NCI-H1092 (cell line): ENCODE results near the gene LSP1.

Source experiments
- DNase-seq: peaks from one replicate; lab custom pipeline; 2025; lab: John Stamatoyannopoulos, UW

LSP1 gene

DNA sequence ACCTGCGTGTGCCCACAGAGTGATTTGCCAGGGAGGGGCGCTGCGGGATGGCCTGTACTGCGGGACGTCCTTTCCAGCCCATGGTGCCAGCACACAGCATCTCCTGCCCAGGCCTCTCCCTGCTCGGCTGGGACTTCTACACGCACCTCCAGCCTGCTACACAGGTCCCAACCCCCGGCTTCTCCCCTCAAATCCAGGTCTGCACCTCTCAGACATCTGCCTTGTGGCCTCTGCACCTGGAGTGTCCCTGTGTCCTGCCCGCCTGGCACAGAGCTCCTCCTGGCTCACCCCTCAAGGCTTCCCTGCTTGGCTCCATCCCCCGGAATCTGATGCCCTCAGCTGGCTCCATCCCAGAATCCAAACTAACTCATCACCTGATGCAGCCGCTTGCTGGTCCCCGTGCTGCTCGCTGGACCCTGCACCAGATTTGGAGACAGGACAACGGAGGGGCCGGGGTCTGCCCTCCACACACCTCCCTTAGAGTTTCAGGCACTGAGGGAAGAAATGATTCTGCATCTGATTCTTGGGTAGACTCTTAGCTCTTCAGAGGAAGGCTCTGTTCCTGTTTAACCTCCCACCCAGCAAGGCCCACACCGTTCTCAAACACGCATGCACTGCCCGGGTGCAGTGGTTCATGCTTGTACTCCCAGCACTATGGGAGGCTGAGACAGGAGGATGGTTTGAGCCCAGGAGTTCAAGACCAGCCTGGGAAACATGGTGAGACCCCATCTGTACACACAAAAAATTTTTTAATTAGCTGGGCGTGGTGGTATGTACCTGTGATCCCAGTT, 4.0 kb upstream of the LSP1 start:
- DNase-seq: no peak

DNA sequence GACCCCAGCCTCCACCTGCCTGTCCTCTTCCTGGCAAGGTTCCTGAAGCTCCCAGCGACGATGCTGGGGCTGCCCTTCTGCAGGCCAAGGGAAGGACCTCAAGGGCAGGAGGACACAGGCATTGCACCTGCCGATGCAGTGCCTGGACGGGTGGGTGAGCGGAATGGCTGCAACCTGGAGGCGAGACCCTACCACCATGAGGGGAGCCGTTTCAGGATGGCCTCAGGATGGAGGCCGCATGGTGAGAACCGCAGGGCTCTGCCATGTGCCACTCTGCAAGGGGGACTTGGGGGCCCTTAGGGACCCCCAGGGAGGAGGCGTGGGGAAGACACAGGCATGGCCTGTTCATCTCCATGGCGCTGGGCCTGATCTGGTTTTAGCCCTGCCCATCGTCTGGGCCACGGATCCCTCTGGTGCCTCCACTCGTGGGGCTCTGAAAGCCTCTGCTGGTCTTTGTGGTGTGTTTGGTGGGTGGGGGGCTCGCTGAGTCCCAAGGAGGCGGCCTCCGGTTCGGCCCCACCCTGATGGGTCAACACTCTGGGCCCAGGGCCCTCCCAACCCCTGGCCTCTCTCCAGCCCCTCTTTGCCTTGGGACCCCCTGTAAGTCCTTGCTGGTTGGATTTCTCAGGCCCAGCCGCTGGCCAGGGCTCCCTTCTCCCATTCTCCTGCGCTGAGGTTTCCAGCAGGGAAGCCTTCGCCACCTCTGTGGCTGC, 1.3 kb upstream of the LSP1 start:
- no peak for DNase-seq

- no peak for DNase-seq
Observed at GRCh38 chr11:1852271-1852876, 510 bp upstream of the LSP1 start.

DNA sequence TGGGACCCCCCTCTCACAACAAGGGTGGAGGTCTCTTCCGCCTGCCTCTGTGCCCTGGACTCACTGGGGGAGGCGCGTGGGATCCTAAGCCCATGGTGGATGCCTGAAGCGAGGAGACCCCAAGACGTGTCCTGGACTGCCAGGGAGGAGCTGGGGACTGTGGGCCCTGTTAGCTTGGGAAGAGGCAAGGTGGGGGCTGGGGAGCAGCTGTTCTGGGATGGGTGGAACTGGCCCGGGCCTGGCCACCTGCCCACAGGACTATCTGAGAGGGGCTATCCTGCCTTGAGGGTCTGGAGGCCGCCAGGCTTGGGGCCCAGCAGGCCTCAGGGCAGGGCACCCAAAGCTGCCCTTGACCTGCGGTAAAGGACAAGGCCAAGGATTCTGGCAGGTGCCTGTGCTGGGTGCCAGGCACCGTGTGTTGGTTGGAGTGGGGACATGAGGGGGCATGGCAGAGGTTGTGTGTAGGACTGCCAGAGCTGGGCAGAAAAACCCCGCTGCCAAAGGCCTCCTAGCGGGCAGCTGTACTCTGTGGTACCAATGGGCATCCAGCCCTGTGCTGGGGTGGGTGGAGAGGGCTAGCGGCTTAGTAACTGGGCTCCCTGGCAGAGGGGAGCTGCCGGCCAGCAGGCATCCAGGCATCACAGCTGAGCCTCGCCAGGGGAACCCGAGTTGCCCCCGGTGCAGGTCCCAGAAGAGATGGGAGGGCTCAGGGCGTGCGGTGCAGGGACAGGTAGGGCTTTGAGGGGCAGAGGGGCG, 670 bp downstream of the LSP1 start:
- DNase-seq: no peak

DNA sequence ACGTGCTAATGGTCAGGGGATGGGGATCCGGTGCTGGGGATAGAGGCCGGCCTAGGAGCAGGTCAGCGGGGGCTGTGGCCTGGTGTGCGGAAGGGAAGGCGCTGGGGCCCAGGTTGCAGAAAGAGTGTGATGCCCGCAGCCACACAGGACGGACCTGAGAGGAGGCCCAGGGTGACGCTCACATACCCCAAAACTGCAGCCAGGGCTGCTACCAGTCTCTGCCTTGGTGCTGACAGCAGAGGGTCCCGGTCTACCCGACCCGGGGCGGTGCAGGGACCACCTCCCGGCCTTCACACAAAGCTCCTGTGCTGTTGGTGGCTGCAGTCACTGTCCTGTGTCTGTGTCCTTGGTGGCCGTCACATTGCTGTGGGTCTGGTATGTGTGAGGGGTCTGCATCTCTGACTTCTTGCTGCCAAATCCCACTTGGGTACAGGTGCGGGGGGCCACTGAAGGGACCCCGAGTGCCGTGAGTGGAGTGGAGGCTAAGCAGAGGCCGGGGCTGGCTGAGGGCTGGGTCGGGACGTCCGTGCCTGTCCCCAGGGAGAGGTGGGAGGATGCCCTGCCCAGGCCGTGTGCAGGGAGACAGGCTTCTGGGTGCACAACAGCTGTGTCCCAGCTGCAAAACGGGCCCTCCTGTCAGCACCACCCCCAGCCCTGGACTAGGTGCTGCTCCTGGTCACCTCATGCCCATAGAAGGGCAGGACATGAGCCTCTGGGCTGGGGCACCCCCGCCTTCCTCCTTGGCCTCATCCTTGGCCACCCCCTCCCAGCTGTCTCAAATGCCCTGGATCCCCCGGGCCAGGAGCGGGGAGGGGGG, 1.5 kb downstream of the LSP1 start:
- DNase-seq: no peak

GRCh38 chr11:1854949-1855885, 2.3 kb downstream of the LSP1 start:
- no peak for DNase-seq

DNA sequence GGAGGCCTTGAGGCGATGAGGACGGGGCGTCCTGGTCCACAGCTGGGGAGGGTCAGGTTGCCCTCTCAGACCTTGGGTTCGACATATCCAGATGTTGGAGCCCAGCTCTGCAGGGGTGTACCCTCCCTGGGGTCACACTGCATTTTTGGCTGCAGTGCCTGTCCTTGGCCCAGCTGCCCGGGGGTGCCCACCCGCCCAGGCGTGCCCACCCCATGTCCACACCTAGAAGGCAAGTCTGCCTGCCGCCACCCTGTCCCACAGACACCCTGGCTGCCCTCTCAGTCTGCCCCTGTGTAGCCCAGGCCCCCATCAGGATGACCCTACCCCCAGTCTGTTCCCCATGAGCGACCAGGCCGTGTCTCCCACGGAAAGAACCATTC, 3.0 kb downstream of the LSP1 start:
- DNase-seq: no peak

GRCh38 chr11:1856306-1857005, 3.6 kb downstream of the LSP1 start:
- no peak for DNase-seq

- no peak for DNase-seq
Observed at GRCh38 chr11:1857064-1857463, 4.2 kb downstream of the LSP1 start.

DNA sequence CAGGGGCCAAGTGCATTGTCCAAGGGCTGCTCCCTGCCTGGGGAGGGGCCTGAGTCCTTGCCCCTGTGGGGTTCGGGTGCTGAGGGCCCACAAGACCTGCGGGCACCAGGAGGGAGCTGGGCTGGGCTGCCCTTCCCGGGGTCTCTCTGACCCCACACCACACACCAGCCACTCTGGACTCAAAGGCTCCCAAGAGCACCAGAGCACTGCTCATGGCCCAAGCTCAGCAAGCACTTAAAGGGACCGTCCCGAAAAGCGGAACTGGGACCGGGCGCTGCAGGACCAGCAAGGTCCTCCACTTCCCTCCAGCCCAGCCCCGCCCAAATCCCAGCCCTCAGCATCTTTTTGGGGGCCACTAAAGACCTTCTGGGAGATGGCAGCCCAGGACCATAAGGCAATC, 5.3 kb downstream of the LSP1 start:
- no peak for DNase-seq

DNA sequence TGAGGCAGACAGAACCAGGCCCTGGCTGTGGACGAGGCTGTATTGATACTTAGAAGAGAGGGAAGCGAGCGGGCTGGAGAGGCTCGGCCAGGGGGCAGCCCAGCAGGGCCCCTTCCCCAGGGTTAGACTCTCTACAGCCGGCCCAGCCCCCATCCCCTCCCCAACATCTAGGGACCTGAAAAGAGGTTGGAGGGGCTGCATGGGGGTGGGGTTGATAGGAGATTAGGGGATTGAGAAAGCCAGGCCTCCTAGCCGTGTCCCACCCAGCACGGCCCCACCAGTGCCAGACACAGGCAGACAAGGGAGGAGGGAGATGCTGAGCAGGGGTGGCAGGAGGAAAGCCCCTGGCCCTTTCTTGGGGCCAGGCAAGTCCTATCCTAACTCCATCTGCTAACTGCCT, 5.7 kb downstream of the LSP1 start:
- no peak for DNase-seq

DNA sequence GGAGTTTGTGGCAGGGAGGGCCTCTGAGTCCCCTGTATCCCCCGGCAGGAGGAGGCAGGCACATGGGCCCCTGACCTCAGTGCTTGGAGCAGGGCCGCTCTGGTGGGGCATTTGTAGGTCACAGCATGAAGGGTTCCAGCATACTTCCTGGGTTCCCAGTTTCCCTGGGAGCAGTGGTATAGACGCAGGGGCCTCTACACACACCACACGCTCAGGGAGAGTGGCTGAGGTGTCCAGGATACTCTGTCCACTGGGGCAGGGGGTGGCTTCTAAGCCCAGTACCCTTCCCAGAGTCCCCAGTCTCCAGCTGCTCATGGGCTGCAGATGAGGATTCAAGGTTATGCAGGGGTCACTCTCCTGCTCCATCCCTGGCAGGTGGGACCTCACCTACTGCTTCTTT, 6.1 kb downstream of the LSP1 start:
- no peak for DNase-seq

GRCh38 chr11:1860108-1860507, 7.2 kb downstream of the LSP1 start:
- DNase-seq: no peak

DNA sequence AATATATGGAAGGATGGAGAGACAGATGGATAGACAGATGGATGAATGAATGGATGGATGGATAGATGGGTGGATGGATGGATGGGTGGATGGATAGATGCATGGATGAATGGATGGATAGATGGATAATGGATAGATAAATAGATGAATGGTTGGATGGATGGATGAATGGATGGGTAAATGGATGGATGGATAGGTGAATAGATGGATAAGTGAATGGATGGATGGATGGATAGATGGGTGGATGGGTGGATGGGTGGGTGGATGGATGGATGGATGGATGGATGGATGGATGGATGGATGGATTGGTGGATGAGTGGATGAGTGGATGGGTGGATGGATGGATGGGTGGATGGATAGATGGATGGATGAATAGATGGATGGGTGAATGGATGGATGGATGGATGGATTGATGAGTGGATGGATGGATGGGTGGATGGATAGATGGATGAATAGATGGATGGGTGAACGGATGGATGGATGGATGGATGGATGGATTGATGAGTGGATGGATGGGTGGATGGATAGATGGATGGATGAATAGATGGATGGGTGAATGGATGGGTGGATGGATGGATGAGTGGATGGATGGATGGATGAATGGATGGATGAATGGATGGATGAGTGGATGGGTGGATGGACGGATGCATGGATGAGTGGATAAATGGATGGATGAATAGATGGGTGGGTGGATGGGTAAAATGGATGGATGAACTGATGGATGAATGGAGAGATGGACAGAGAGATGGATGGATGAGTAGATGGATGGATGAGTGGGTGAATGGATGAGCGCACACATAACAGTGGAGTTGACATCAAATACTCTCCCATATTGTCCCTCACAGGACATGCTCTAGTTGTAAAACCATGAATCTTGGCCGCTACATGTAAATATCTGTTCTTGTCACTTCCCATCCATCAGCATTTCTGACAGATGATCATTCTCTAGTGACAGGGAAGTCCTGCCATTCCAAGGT, 8.8 kb downstream of the LSP1 start:
- DNase-seq: no peak

DNA sequence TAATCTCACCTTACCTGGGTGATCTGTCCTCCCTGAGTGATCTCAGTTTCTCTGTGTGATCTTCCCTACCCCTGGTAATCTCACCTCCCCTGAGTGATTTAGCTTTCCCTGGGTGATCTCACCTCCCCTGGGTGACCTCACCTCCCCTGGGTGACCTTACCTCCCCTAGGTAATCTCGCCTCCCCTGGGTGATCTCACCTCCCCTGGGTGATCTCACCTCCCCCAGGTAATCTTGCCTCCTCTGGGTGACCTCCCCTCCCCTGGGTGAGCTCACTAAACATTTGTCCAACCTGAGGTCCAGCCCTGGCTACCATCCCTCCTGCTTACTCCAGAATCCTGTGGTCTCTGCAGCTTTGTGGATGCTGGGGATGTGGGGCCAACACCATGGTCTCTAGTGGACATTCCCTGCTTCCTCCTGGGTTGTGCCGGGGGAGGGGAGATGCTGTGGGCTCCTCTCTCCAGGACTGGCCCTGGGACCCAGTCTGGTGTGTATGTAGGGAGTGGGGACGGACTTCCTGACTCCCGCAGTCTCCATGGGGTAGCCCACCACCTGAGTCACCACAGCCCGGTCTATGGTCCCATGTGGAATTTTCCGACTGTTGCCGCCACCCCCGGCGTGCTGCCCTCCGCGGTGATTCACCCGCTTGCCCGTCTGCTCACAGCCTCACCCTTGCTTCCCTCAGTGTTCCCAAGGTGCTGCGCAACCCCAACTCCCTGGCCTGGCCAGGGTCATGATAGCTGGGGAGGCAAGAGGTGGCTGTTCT, 9.9 kb downstream of the LSP1 start:
- DNase-seq: no peak

DNA sequence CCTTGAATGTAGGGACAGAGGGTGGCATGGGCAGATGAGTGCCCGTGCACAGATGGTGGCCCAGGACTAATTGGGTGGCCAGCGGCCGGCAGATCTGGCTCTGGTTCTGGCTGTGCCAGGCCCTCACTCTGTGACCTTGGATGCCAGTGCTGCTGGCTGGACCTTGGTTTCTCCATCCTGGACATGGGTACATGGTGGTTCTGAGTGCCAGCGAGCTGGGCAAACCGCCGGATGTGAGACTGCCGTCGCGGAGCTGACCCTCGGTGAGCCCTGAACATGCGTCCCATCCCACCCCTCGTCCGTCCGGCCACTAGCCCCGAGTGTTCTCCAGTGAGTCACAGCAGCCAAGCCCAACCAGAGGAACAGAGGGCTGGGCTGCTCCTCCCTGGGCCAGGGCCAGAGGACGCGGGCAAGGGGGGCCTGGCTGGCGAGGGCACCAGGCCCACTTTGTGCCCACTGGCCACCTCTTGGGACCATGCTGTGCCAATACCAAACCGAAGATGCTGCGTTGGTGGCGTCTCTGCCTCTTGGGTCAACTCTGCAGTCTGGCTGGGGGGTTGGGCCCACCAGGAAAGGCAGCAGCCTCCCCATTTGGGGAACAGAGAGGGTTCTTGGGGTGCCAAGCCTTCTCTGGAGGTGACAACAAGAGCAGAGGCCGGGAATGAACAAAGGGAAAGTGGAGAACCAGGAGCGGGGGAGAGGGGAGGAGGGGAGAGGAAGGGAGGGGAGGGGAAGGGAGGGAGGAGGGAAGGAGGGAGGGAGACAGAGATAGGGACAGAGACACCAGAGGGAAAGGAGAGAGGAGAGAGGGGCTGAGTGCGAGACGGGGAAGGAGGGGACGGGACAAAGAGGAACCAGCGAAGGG, 10.7 kb downstream of the LSP1 start:
- peak; percentile 67 for DNase-seq

DNA sequence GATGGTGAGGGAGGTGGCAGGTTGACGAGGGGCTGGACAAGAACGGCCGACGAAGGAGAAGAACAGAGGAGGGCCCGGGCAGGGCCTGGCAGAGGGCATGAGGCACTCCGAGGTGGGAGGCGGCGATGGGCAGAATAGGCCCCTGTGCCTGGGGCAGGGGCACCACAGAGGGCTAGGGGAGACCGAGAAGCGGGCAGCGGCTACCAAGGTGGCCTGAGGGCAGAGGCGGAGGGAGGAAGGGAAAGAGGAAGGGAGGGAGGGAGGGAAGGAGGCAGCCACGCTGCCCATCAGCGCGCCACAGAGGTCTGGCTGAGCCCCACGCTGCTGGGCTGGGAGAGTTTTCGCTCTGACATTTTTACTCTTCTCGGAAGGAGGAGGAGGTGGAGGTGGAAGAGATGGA, 11.3 kb downstream of the LSP1 start:
- DNase-seq: no peak
